ENCODE measurements around the gene TCERG1L.

DNA sequence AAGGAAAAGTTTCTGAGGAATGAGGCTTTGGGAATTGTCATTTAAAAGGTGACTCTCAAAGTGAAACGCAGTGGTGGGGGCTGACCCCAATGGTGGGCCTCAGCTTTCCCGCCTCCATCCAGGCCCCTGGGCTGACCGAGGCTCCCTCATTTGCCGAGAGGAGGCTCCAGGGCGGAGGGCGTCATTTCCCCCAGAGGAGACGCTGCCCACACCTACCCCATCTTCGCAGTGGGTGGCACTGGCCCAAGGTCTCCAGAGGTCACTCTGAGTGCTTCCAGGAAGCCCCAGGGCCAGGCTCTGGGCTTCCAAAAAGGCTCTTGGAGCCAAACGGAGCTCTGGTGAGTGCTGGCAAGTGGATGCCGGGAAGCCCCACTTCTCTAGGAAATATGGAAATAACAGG, 38.0 kb downstream of the TCERG1L start:
- TF ChIP-seq, protein P1, sequence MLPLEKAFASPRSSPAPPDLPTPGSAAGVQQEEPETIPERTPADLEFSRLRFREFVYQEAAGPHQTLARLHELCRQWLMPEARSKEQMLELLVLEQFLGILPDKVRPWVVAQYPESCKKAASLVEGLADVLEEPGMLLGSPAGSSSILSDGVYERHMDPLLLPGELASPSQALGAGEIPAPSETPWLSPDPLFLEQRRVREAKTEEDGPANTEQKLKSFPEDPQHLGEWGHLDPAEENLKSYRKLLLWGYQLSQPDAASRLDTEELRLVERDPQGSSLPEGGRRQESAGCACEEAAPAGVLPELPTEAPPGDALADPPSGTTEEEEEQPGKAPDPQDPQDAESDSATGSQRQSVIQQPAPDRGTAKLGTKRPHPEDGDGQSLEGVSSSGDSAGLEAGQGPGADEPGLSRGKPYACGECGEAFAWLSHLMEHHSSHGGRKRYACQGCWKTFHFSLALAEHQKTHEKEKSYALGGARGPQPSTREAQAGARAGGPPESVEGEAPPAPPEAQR (CRISPR knock-in tag; IDR thresholded peaks at IDR 0.05): no peak
- TF ChIP-seq, protein P2, sequence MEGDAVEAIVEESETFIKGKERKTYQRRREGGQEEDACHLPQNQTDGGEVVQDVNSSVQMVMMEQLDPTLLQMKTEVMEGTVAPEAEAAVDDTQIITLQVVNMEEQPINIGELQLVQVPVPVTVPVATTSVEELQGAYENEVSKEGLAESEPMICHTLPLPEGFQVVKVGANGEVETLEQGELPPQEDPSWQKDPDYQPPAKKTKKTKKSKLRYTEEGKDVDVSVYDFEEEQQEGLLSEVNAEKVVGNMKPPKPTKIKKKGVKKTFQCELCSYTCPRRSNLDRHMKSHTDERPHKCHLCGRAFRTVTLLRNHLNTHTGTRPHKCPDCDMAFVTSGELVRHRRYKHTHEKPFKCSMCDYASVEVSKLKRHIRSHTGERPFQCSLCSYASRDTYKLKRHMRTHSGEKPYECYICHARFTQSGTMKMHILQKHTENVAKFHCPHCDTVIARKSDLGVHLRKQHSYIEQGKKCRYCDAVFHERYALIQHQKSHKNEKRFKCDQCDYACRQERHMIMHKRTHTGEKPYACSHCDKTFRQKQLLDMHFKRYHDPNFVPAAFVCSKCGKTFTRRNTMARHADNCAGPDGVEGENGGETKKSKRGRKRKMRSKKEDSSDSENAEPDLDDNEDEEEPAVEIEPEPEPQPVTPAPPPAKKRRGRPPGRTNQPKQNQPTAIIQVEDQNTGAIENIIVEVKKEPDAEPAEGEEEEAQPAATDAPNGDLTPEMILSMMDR (IDR thresholded peaks at IDR 0.05): no peak
- TF ChIP-seq, protein P3, sequence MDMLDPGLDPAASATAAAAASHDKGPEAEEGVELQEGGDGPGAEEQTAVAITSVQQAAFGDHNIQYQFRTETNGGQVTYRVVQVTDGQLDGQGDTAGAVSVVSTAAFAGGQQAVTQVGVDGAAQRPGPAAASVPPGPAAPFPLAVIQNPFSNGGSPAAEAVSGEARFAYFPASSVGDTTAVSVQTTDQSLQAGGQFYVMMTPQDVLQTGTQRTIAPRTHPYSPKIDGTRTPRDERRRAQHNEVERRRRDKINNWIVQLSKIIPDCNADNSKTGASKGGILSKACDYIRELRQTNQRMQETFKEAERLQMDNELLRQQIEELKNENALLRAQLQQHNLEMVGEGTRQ (CRISPR knock-in tag; IDR thresholded peaks at IDR 0.05): no peak
- no peak for TF ChIP-seq NFYB (CRISPR knock-in tag; conservative IDR thresholded peaks at IDR 0.05; ENCODE audit: low read depth)
- no peak for TF ChIP-seq ZNF423 (CRISPR knock-in tag; IDR thresholded peaks at IDR 0.05)
- TF ChIP-seq TEAD4 (CRISPR knock-in tag; IDR thresholded peaks at IDR 0.05): no peak
- no peak for TF ChIP-seq JUN (CRISPR knock-in tag; IDR thresholded peaks at IDR 0.05)
- TF ChIP-seq NR3C1 (CRISPR knock-in tag; conservative IDR thresholded peaks at IDR 0.05; ENCODE audit: low read depth): no peak
- TF ChIP-seq TCF7 (CRISPR knock-in tag; IDR thresholded peaks at IDR 0.05; ENCODE audit: low read depth): no peak
- no peak for TF ChIP-seq ZNF263 (CRISPR knock-in tag; IDR thresholded peaks at IDR 0.05; ENCODE audit: low read depth)
- no peak for TF ChIP-seq TEAD1 (CRISPR knock-in tag; IDR thresholded peaks at IDR 0.05)
- no peak for TF ChIP-seq FOXP1 (CRISPR knock-in tag; IDR thresholded peaks at IDR 0.05; ENCODE audit: borderline replicate concordance)

Measured in WTC11 (cell line).